IgD-negative memory B cell (primary cell): Measurements from ENCODE around the gene MAML3. TPM values are rescaled to one million over a fixed set of nuclear protein-coding genes. Genes with fewer than 3 reads are reported as not detected.
A peak's percentile ranks its signal among the peaks of the same experiment; 100 is the strongest.

Experiments
- H3K27ac Mint-ChIP-seq, 3 donors: one replicate each; pipeline ENCODE4 v1.8.0; 2020 to 2022; ENCODE audit warnings: mild to moderate bottlenecking in 3 of 3, mixed read lengths in 3 of 3, moderate library complexity in 1 of 3
- H3K27me3 Mint-ChIP-seq: one replicate; pipeline ENCODE4 v1.8.0; 2021; ENCODE audit warnings: mixed read lengths
- H3K36me3 Mint-ChIP-seq: one replicate; pipeline ENCODE4 v1.8.0; 2020; ENCODE audit warnings: mild to moderate bottlenecking, mixed read lengths
- H3K4me1 Mint-ChIP-seq, 3 donors: one replicate each; pipeline ENCODE4 v1.8.0; 2020 to 2022; ENCODE audit warnings: mixed read lengths in 3 of 3, mild to moderate bottlenecking in 1 of 3
- H3K4me3 Mint-ChIP-seq, 4 donors: one replicate each; pipeline ENCODE4 v1.8.0; 2020 to 2022; ENCODE audit warnings: mild to moderate bottlenecking in 4 of 4, mixed read lengths in 4 of 4, moderate library complexity in 3 of 4
- H3K9me3 Mint-ChIP-seq, 3 donors: one replicate each; pipeline ENCODE4 v1.8.0; 2020 to 2021; ENCODE audit warnings: mixed read lengths in 3 of 3, mild to moderate bottlenecking in 1 of 3
- polyA plus RNA-seq: library from polyadenylated mRNA; unstranded; fragments of 300-500 nt; fragmentation: Illumina TruSeq; gene quantifications from one replicate; pipeline ENCODE4 v1.2.3, GENCODE V29; 2021

MAML3 gene
- polyA plus RNA-seq, 1 donor from 2014 or later: 0.03 TPM

DNA sequence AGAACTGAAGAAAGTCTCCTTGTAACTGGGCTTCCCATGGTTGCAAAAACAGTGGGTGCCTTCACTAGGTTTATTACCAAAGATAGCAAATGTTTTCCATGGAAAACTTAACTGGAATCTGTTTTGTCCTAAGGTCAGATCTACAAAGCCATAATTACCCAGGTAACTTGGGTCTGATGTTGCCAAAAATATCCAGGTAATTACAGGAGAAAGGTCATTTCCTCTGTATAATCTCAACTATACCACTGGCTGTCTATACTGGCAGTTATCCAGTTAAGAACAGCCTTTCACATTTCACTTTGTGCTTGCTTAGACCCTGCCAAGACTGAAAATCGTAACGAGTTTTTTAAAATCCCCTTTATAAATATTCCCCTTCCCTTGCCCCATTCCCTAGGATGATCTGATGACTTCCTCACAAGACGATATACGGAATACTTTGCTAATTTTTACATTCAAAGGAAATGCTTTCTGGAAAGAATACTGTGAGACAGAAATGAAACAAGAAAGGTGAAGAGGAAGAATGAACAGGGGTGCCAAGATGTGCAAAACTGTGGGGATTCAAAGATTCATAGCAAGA, 105.5 kb downstream of the MAML3 start:
- Mint-ChIP-seq H3K4me3 (peak overlapping the region in 3 of 4 donors; percentile 66 to 89 (median 81)), H3K36me3 (no peaks in the 10 kb centered on the region), H3K27ac (peak overlapping the region in 1 of 3 donors; percentile 72), H3K27me3 (peaks cover 29% of the 10 kb centered on the region), H3K9me3 (no peaks in the 10 kb centered on the region), H3K4me1 (peaks cover 6 to 19% (median 13%) of the 10 kb centered on the region in 3 donors)

DNA sequence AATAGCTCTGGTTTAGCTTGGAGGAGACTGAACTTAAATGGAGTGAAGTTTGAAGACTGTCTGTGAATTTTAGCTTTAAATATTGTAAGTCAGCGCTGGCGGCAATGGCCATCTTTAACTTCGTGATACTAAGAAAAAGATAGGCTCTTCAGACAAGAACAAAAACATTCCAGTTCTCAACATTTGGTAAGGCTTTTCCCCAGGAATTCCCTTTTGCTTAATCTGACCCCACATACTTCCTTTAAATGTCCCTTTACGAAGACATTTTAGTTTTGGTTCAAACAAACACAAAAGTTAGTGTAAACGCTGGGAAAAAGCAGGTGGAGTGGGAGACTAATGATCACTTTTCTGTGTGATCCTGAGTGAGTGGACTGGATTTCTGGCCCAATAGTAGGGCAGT, 106.2 kb downstream of the MAML3 start:
- Mint-ChIP-seq H3K27ac (no peak overlapping the region), H3K36me3 (no peaks in the 10 kb centered on the region), H3K27me3 (peaks cover 25% of the 10 kb centered on the region), H3K4me1 (peaks cover 5 to 19% (median 12%) of the 10 kb centered on the region in 3 donors), H3K4me3 (no peak overlapping the region), H3K9me3 (no peaks in the 10 kb centered on the region)

- H3K27ac Mint-ChIP-seq: no peak overlapping the region
Observed at GRCh38 chr4:140047017-140047640, 106.9 kb downstream of the MAML3 start.

DNA sequence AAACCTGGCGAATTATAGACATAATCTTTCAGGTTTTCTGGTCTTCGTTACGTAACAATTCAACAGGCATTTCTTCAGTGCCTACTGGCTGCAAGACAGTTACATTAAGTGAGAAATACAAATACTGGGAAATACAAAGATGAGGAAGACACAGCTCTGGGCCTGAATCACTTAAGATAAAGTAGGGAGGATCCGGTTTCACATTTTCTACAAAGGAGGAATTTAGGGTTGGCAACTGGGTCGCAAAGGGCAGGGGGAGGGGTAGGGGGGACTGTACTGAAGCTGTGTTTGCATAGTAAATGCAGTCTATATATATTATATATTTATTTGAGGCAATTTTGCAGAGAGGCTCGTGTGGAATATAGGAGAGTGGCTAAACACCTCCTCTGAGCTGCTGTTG, 107.4 kb downstream of the MAML3 start:
- Mint-ChIP-seq H3K27me3 (peaks cover 20% of the 10 kb centered on the region), H3K4me1 (peaks cover 5 to 19% (median 12%) of the 10 kb centered on the region in 3 donors), H3K4me3 (no peak overlapping the region), H3K9me3 (no peaks in the 10 kb centered on the region), H3K36me3 (no peaks in the 10 kb centered on the region), H3K27ac (no peak overlapping the region)

More at GRCh38 chr4:140047017-140047640, 106.9 kb downstream of the MAML3 start:
- peaks cover 5 to 19% (median 12%) of the 10 kb centered on the region in 3 donors for H3K4me1 Mint-ChIP-seq
- no peaks in the 10 kb centered on the region for H3K36me3 Mint-ChIP-seq
- H3K9me3 Mint-ChIP-seq: no peaks in the 10 kb centered on the region
- no peak overlapping the region for H3K4me3 Mint-ChIP-seq
- H3K27me3 Mint-ChIP-seq: peaks cover 25% of the 10 kb centered on the region

DNA sequence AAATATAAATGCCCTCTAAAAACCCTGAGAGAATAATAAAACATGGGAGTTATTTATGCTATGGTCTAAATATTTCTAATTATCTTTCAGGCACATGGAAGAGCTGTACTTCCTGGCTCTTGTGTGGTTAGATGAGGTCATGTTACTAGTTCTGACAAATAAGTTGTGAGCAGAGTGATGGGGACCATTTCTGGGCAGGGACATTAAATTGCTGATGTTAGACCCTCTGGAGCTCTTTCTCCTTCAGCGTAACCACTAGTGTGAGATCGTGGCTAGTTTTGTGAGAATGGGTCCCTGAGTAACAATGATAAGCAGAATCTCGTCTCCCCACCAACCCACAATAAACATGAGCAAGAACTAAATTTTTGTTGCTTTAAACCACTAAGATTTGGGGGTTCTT, 108.0 kb downstream of the MAML3 start:
- H3K36me3 Mint-ChIP-seq: no peaks in the 10 kb centered on the region
- H3K27me3 Mint-ChIP-seq: peaks cover 21% of the 10 kb centered on the region
- H3K4me1 Mint-ChIP-seq: peaks cover 5 to 19% (median 12%) of the 10 kb centered on the region in 3 donors
- H3K9me3 Mint-ChIP-seq: no peaks in the 10 kb centered on the region
- H3K27ac Mint-ChIP-seq: no peak overlapping the region
- no peak overlapping the region for H3K4me3 Mint-ChIP-seq

- no peaks in the 10 kb centered on the region for H3K36me3 Mint-ChIP-seq
Observed at GRCh38 chr4:140044337-140044902, 109.6 kb downstream of the MAML3 start.

GRCh38 chr4:140042634-140043033, 111.3 kb downstream of the MAML3 start:
- peaks cover 6% of the 10 kb centered on the region for H3K27me3 Mint-ChIP-seq
- H3K4me3 Mint-ChIP-seq: no peak overlapping the region
- no peaks in the 10 kb centered on the region for H3K9me3 Mint-ChIP-seq
- H3K36me3 Mint-ChIP-seq: no peaks in the 10 kb centered on the region
- peaks cover 0 to 6% (median 0%) of the 10 kb centered on the region in 3 donors for H3K4me1 Mint-ChIP-seq
- H3K27ac Mint-ChIP-seq: no peak overlapping the region

More at GRCh38 chr4:140044337-140044902, 109.6 kb downstream of the MAML3 start:
- H3K27me3 Mint-ChIP-seq: peaks cover 12% of the 10 kb centered on the region
- H3K9me3 Mint-ChIP-seq: no peaks in the 10 kb centered on the region
- peaks cover 4 to 13% (median 10%) of the 10 kb centered on the region in 3 donors for H3K4me1 Mint-ChIP-seq
- no peak overlapping the region for H3K4me3 Mint-ChIP-seq
- no peak overlapping the region for H3K27ac Mint-ChIP-seq

GRCh38 chr4:140038031-140038533, 115.9 kb downstream of the MAML3 start:
- Mint-ChIP-seq H3K27me3 (peaks cover 4% of the 10 kb centered on the region), H3K27ac (no peak overlapping the region), H3K36me3 (no peaks in the 10 kb centered on the region), H3K4me1 (no peaks in the 10 kb centered on the region), H3K9me3 (peaks cover 0 to 1% (median 0%) of the 10 kb centered on the region in 3 donors), H3K4me3 (no peak overlapping the region)

DNA sequence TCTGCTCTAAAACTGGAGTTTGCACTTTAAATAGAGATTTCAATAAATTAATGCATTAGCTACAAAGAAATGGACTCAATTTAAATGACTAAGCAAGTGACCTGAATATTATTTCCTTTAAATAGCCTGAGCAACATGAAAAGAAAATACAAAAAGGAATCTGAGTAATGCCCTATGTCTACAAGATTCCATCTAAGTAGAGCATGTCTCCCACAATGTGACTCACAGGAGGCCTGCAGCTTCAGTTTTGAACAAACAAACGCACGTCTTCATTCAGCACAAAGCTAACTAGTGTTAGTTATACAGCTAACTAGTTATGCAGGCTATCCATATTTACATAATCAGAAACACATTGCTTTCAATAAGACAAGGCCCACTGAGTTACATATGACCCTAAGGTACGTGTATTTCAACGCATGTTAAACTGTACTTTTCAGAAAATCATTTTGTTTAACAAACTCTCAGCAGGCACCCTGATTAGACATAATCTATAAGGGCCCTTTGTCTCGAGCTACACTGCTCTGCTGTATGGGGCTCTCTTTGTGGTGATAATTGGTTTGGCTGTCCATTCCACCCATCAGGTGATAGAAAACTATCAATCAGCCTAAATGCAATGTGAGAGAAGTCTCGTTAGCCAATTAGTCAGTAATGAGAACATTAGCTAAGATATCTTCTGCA, 116.5 kb downstream of the MAML3 start:
- H3K9me3 Mint-ChIP-seq: peaks cover 0 to 2% (median 0%) of the 10 kb centered on the region in 3 donors
- no peak overlapping the region for H3K27ac Mint-ChIP-seq
- H3K36me3 Mint-ChIP-seq: no peaks in the 10 kb centered on the region
- no peaks in the 10 kb centered on the region for H3K4me1 Mint-ChIP-seq
- H3K27me3 Mint-ChIP-seq: peaks cover 4% of the 10 kb centered on the region
- H3K4me3 Mint-ChIP-seq: no peak overlapping the region

DNA sequence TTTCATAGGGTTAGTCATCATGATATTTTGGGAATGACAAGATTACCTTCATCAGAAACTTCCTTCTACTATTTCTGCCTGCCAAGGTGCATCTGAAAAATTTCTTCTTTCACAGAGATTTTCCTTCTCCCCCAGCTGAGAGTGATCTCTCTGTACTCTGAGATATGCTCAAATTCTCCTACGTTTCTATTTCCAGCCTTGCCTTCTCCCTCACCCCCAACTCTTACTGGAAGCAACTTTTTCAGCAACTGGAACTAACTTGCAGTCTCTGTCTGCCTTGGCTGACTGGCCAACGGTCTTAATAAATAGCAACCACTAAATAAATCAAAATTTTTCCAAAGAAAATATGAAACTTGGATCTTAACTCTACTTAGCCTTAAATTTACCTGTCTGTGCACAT, 122.3 kb downstream of the MAML3 start:
- Mint-ChIP-seq H3K36me3 (no peaks in the 10 kb centered on the region), H3K4me1 (peaks cover 0 to 1% (median 0%) of the 10 kb centered on the region in 3 donors), H3K4me3 (no peak overlapping the region), H3K27me3 (peaks cover 17% of the 10 kb centered on the region), H3K27ac (no peak overlapping the region), H3K9me3 (peaks cover 0 to 2% (median 0%) of the 10 kb centered on the region in 3 donors)

- H3K27ac Mint-ChIP-seq: no peak overlapping the region
- H3K36me3 Mint-ChIP-seq: no peaks in the 10 kb centered on the region
- H3K4me3 Mint-ChIP-seq: no peak overlapping the region
- peaks cover 0 to 1% (median 0%) of the 10 kb centered on the region in 3 donors for H3K4me1 Mint-ChIP-seq
- peaks cover 17% of the 10 kb centered on the region for H3K27me3 Mint-ChIP-seq
- peaks cover 0 to 2% (median 0%) of the 10 kb centered on the region in 3 donors for H3K9me3 Mint-ChIP-seq
Observed at GRCh38 chr4:140031061-140031460, 122.9 kb downstream of the MAML3 start.

DNA sequence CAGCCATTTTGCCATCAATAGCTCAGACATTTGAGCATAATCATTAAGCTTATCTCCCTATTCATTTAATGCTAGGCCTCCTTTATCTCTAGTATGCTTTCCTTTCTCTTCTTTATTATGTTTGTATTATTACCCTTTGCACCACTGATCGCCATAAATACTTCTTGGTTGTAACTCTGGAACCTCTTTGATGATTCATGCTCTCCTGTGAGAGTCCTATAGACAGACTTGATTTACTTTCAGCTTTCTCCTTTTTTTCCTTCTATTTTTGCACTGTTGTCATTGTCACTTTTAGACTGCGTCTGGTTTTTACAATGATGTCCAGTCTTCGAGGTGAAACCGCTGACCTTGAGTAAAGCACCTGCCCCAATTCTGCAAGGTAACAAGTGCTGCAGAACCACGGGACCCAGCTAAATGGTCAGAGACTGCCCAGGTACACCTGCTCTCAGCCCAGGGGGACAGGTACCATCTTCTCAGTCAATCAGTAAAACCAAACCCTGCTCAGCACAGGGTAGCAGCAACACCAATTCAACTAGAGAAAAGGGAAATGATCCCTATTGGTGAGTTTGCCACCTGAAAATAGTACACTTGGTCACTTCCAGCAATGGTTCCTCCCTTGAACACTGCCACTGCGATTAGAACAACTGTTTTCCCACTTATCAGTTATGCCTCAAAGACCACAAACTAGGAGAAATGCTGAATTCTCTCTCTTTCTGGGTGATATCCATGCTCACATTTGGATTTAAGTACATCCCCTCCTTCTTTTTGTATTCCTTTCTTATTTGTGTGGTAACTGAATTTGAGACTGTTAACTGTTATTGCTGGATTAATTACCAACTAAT, 125.1 kb downstream of the MAML3 start:
- no peaks in the 10 kb centered on the region for H3K36me3 Mint-ChIP-seq
- H3K4me3 Mint-ChIP-seq: no peak overlapping the region
- H3K27me3 Mint-ChIP-seq: peaks cover 15% of the 10 kb centered on the region
- H3K4me1 Mint-ChIP-seq: peaks cover 0 to 1% (median 0%) of the 10 kb centered on the region in 3 donors
- H3K9me3 Mint-ChIP-seq: peaks cover 0 to 2% (median 0%) of the 10 kb centered on the region in 3 donors
- no peak overlapping the region for H3K27ac Mint-ChIP-seq

DNA sequence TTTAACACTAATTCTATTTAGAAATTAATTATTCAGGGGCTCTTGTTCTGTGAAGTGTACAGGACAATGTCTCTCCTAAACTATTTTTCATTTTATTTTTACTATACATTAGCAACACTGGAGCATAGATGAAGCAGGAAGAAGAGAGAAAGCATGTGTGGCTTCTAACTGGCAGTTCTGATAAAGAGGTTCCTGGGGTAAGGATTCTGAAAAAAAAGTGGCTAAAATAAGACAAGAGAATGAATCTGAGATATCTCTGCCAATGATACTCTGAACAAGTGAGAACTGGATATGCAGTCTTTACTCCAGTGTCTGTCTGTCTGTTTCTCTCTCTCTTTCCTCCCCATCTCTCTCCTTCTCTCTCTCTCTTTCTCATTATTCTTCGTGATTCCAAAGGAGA, 125.9 kb downstream of the MAML3 start:
- H3K4me3 Mint-ChIP-seq: no peak overlapping the region
- peaks cover 15% of the 10 kb centered on the region for H3K27me3 Mint-ChIP-seq
- H3K36me3 Mint-ChIP-seq: no peaks in the 10 kb centered on the region
- H3K9me3 Mint-ChIP-seq: peaks cover 0 to 1% (median 0%) of the 10 kb centered on the region in 3 donors
- no peak overlapping the region for H3K27ac Mint-ChIP-seq
- H3K4me1 Mint-ChIP-seq: peaks cover 0 to 1% (median 0%) of the 10 kb centered on the region in 3 donors

- no peak overlapping the region for H3K4me3 Mint-ChIP-seq
- no peaks in the 10 kb centered on the region for H3K36me3 Mint-ChIP-seq
- no peak overlapping the region for H3K27ac Mint-ChIP-seq
- H3K27me3 Mint-ChIP-seq: peaks cover 15% of the 10 kb centered on the region
- no peaks in the 10 kb centered on the region for H3K9me3 Mint-ChIP-seq
- H3K4me1 Mint-ChIP-seq: peaks cover 0 to 1% (median 0%) of the 10 kb centered on the region in 3 donors
Observed at GRCh38 chr4:140027101-140027500, 126.9 kb downstream of the MAML3 start.
